ENCODE measurements around the gene SLC35F4.

The SLC35F4 gene

GRCh38 chr14:57652769-57653168 is 213.1 kb downstream of the SLC35F4 start:
- TF ChIP-seq EP300 (IDR thresholded peaks at IDR 0.05; ENCODE audit: borderline replicate concordance) = no peak
- no peak for TF ChIP-seq ZBTB7A (IDR thresholded peaks at IDR 0.05; ENCODE audit: low read depth)
- TF ChIP-seq NFIC (IDR thresholded peaks at IDR 0.05) = no peak
- TF ChIP-seq REST (IDR thresholded peaks at IDR 0.05; ENCODE audit: low read depth) = no peak
- no peak for TF ChIP-seq TAF1 (IDR thresholded peaks at IDR 0.05; ENCODE audit: low read depth)
- no peak for TF ChIP-seq RAD21 (IDR thresholded peaks at IDR 0.05; ENCODE audit: low read depth)
- no peak for TF ChIP-seq CREB1 (IDR thresholded peaks at IDR 0.05; ENCODE audit: low read depth)
- TF ChIP-seq, protein P1, sequence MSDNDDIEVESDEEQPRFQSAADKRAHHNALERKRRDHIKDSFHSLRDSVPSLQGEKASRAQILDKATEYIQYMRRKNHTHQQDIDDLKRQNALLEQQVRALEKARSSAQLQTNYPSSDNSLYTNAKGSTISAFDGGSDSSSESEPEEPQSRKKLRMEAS (IDR thresholded peaks at IDR 0.05) = no peak

DNA sequence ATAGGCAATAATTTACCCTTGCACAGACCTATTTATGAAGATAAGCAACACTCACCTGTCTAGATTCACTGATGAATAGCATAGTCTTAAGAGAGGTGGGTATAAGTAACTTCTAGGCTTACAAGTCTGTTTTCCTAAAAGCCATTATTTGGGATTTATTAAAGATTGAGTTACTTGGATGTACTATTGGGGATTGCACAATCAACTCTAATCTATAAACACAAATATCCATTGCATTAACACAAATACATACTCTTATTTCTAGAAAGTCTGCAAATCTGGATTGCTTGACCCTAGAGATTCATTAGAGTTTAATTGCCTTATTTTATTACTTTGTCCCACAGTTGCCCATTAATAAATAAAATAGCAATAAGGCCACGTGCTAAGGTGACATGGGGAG is 224.1 kb downstream of the SLC35F4 start:
- TF ChIP-seq EGR1 (IDR thresholded peaks at IDR 0.05) = no peak
- no peak for TF ChIP-seq YY1 (IDR thresholded peaks at IDR 0.05; ENCODE audit: low read depth)
- TF ChIP-seq CREB1 (IDR thresholded peaks at IDR 0.05; ENCODE audit: low read depth) = no peak
- TF ChIP-seq TCF12 (IDR thresholded peaks at IDR 0.05; ENCODE audit: low read depth) = no peak
- TF ChIP-seq, protein P1 (IDR thresholded peaks at IDR 0.05) = no peak
- TF ChIP-seq TEAD4 (IDR thresholded peaks at IDR 0.05) = no peak
- TF ChIP-seq RAD21 (IDR thresholded peaks at IDR 0.05; ENCODE audit: low read depth) = no peak
- no peak for TF ChIP-seq EP300 (IDR thresholded peaks at IDR 0.05; ENCODE audit: borderline replicate concordance)
- TF ChIP-seq NFIC (IDR thresholded peaks at IDR 0.05) = no peak
- no peak for TF ChIP-seq FOXM1 (IDR thresholded peaks at IDR 0.05; ENCODE audit: borderline replicate concordance, low read depth)
- no peak for TF ChIP-seq ZBTB7A (IDR thresholded peaks at IDR 0.05; ENCODE audit: low read depth)
- TF ChIP-seq TAF1 (IDR thresholded peaks at IDR 0.05; ENCODE audit: low read depth) = no peak
- no peak for TF ChIP-seq REST (IDR thresholded peaks at IDR 0.05; ENCODE audit: low read depth)
- TF ChIP-seq, protein P2, sequence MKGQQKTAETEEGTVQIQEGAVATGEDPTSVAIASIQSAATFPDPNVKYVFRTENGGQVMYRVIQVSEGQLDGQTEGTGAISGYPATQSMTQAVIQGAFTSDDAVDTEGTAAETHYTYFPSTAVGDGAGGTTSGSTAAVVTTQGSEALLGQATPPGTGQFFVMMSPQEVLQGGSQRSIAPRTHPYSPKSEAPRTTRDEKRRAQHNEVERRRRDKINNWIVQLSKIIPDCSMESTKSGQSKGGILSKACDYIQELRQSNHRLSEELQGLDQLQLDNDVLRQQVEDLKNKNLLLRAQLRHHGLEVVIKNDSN (IDR thresholded peaks at IDR 0.05) = no peak
- no peak for TF ChIP-seq CEBPB (IDR thresholded peaks at IDR 0.05)

DNA sequence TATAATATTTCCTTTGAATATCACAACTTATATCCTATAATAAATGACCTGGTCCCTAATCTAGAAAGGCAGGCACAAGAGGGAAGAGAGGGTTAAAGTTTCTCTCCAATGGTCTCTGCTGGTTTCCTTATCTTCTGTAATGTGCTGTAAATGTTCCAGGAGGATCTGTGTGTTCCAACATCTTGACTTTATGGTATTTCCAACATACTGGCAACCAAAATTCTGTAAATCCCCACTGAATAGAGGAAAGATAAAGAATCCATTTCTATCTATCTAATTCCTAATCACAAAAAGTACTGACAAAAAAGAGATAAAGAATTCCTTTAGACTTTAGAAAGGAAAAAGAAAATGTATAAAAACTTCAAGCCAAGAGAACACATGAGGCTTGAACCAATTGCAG is 225.9 kb downstream of the SLC35F4 start:
- TF ChIP-seq, protein P2 (IDR thresholded peaks at IDR 0.05) = no peak
- no peak for TF ChIP-seq TEAD4 (IDR thresholded peaks at IDR 0.05)
- TF ChIP-seq FOXM1 (IDR thresholded peaks at IDR 0.05; ENCODE audit: borderline replicate concordance, low read depth) = no peak
- no peak for TF ChIP-seq NFIC (IDR thresholded peaks at IDR 0.05)
- TF ChIP-seq EP300 (IDR thresholded peaks at IDR 0.05; ENCODE audit: borderline replicate concordance) = no peak
- no peak for TF ChIP-seq TCF12 (IDR thresholded peaks at IDR 0.05; ENCODE audit: low read depth)
- TF ChIP-seq CEBPB (IDR thresholded peaks at IDR 0.05) = no peak
- no peak for TF ChIP-seq CREB1 (IDR thresholded peaks at IDR 0.05; ENCODE audit: low read depth)
- TF ChIP-seq, protein P1 (IDR thresholded peaks at IDR 0.05) = no peak
- TF ChIP-seq REST (IDR thresholded peaks at IDR 0.05; ENCODE audit: low read depth) = no peak
- no peak for TF ChIP-seq TAF1 (IDR thresholded peaks at IDR 0.05; ENCODE audit: low read depth)
- TF ChIP-seq ZBTB7A (IDR thresholded peaks at IDR 0.05; ENCODE audit: low read depth) = no peak
- no peak for TF ChIP-seq EGR1 (IDR thresholded peaks at IDR 0.05)
- TF ChIP-seq YY1 (IDR thresholded peaks at IDR 0.05; ENCODE audit: low read depth) = no peak
- TF ChIP-seq RAD21 (IDR thresholded peaks at IDR 0.05; ENCODE audit: low read depth) = no peak

DNA sequence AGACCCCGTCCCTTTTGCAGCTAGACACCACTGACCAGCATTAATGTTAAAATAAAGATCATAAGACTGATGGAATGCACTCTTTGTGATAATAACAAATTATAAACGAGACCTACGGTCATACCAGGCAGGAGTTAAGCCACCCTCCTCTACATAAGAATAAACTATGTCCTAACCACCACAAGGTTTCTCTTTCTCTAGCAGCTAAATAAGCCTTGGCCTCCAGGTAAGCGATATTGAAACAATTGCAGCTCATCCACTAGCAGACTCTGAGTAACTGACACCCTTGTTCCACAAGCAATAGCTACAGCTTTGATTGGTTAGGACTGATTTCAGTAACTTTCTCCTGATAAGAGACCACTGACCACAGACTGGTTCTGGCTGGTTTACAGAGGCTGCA is 228.0 kb downstream of the SLC35F4 start:
- TF ChIP-seq EGR1 (IDR thresholded peaks at IDR 0.05) = no peak
- TF ChIP-seq RAD21 (IDR thresholded peaks at IDR 0.05; ENCODE audit: low read depth) = no peak
- TF ChIP-seq, protein P2 (IDR thresholded peaks at IDR 0.05) = no peak
- TF ChIP-seq YY1 (IDR thresholded peaks at IDR 0.05; ENCODE audit: low read depth) = no peak
- TF ChIP-seq TCF12 (IDR thresholded peaks at IDR 0.05; ENCODE audit: low read depth) = no peak
- no peak for TF ChIP-seq EP300 (IDR thresholded peaks at IDR 0.05; ENCODE audit: borderline replicate concordance)
- TF ChIP-seq REST (IDR thresholded peaks at IDR 0.05; ENCODE audit: low read depth) = no peak
- no peak for TF ChIP-seq FOXM1 (IDR thresholded peaks at IDR 0.05; ENCODE audit: borderline replicate concordance, low read depth)
- TF ChIP-seq, protein P1 (IDR thresholded peaks at IDR 0.05) = no peak
- TF ChIP-seq CEBPB (IDR thresholded peaks at IDR 0.05) = no peak
- no peak for TF ChIP-seq CREB1 (IDR thresholded peaks at IDR 0.05; ENCODE audit: low read depth)
- no peak for TF ChIP-seq TAF1 (IDR thresholded peaks at IDR 0.05; ENCODE audit: low read depth)
- TF ChIP-seq NFIC (IDR thresholded peaks at IDR 0.05) = no peak

Measured in Ishikawa (cell line).